Neural progenitor cell (in vitro differentiated cells): ENCODE results near the gene TOP2B.

Experiments used
- EZH2 ChIP-seq: fragments of 200-600 bp; sonication (generic); IDR thresholded peaks from 2 replicates; pipeline ENCODE4 v1.6.1; 2017; ENCODE audit warnings: antibody characterized with exemption, mild to moderate bottlenecking, moderate library complexity
- TF ChIP-seq, protein P1 (sequence below): fragments of 200-600 bp; sonication (generic); IDR thresholded peaks from 2 replicates; pipeline ENCODE4 v1.5.1; 2017; ENCODE audit warnings: antibody characterized with exemption, mild to moderate bottlenecking

DNA sequence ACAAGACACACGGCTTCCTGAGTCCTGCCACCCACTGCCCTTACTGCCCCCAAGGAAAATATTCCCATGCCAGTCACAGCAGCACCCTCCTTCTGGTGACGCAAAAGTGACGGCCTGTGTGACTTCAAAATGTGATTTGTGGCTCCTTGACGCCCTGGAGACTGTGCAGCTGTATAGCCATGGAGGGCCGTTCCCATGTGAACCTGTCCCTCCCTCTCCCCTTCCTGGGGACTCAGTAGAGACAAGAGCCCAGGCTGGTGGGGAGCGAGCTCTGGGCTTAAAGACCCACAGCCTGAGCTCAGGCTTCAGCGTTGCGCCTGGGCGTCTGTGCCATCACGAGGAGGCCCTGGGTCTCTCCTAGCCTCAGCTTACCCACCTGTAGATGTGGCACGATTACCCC, 78.2 kb downstream of the TOP2B start:
- TF ChIP-seq, protein P1, sequence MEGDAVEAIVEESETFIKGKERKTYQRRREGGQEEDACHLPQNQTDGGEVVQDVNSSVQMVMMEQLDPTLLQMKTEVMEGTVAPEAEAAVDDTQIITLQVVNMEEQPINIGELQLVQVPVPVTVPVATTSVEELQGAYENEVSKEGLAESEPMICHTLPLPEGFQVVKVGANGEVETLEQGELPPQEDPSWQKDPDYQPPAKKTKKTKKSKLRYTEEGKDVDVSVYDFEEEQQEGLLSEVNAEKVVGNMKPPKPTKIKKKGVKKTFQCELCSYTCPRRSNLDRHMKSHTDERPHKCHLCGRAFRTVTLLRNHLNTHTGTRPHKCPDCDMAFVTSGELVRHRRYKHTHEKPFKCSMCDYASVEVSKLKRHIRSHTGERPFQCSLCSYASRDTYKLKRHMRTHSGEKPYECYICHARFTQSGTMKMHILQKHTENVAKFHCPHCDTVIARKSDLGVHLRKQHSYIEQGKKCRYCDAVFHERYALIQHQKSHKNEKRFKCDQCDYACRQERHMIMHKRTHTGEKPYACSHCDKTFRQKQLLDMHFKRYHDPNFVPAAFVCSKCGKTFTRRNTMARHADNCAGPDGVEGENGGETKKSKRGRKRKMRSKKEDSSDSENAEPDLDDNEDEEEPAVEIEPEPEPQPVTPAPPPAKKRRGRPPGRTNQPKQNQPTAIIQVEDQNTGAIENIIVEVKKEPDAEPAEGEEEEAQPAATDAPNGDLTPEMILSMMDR, result no peak
- no peak for TF ChIP-seq EZH2
